Mucosa of descending colon (tissue), 3 donors: ENCODE measurements around the gene NEK5. TPM values are rescaled to one million over a fixed set of nuclear protein-coding genes. Genes with fewer than 3 reads are reported as not detected.
"Not testable (repeated sequence)": the region's sequence is repeated elsewhere in the genome, so short reads cannot be mapped to it uniquely, and the experiment has no call there.

Experiments
- ATAC-seq: fragments of 200-7000 bp; cut with Tn5 transposase; one replicate; pipeline ENCODE4 v1.9.1; 2020; ENCODE audit warnings: mild to moderate bottlenecking, moderate library complexity
- DNase-seq, 3 donors: peaks; one replicate each; pipeline ENCODE4 v3.0.0-alpha.2; 2020
- H3K36me3 ChIP-seq: fragments of 200-600 bp; one replicate; pipeline ENCODE4 v1.8.0; 2021; ENCODE audit warnings: low read depth, mild to moderate bottlenecking
- H3K4me1 ChIP-seq: fragments of 200-600 bp; one replicate; pipeline ENCODE4 v1.8.0; 2021; ENCODE audit warnings: low read depth, mild to moderate bottlenecking
- H3K4me3 ChIP-seq: fragments of 200-600 bp; one replicate; pipeline ENCODE4 v1.8.0; 2021; ENCODE audit warnings: mild to moderate bottlenecking
- H3K9me3 ChIP-seq: fragments of 200-600 bp; one replicate; pipeline ENCODE4 v1.8.0; 2021; ENCODE audit warnings: mild to moderate bottlenecking
- CTCF ChIP-seq: fragments of 200-600 bp; IDR thresholded peaks from one replicate; pipeline ENCODE4 v1.8.0; 2022; ENCODE audit warnings: antibody characterized with exemption, mild to moderate bottlenecking
- intact Hi-C, 2 donors: fragments of 100-400 bp; cut with DNase I in 1 of 2; cut with micrococcal nuclease in 1 of 2; formaldehyde crosslinking; loops; one replicate each; pipeline versions ENCODE4 v1.11.0 to v1.11.1; 2022; cut with DNase I, micrococcal nuclease
- total RNA-seq, 3 donors: library from RNA; stranded (reverse); fragmentation: NEBNext Ultra II Directional in 2 of 3; extraction: Animal tissue kit (Norgen Biotek cat#: 25700) in 2 of 3; gene quantifications; one replicate each; pipeline versions ENCODE4 v1.2.1 to v1.2.4, GENCODE V29; 2021 to 2023
- donor health status: DM: no; HTN: no; CAD: no; lungs with moderate emphysema.
- donor health status: DM: no; HTN: no; CAD: no.
- donor health status: DM: no; HTN: yes; CAD: no.

NEK5 gene
- total RNA-seq, 3 donors from 2014 or later, result 0.14 to 0.32 (median 0.29) TPM

- H3K4me1 ChIP-seq, result no peaks in the 10 kb centered on the region
- H3K36me3 ChIP-seq, result no peaks in the 10 kb centered on the region
- intact Hi-C loops, result no loop called here
- no peak for ATAC-seq
- DNase-seq, result no peak
- no peaks in the 10 kb centered on the region for H3K9me3 ChIP-seq
- H3K4me3 ChIP-seq, result no peak overlapping the region
- TF ChIP-seq CTCF, result no peak
These were observed 31.7 kb downstream of the NEK5 start for GRCh38 chr13:52097197-52097596.

- TF ChIP-seq CTCF, result no peak
- H3K9me3 ChIP-seq, result no peaks in the 10 kb centered on the region
- intact Hi-C loops, result no loop called here
These were observed 32.1 kb downstream of the NEK5 start for GRCh38 chr13:52096748-52097147.

GRCh38 chr13:52096062-52096461 lies 32.8 kb downstream of the NEK5 start:
- DNase-seq (no peak), ATAC-seq (no peak)
- no peak for TF ChIP-seq CTCF
- no peaks in the 10 kb centered on the region for H3K9me3 ChIP-seq
- no peak overlapping the region for H3K4me3 ChIP-seq
- no peaks in the 10 kb centered on the region for H3K4me1 ChIP-seq
- intact Hi-C loops, result no loop called here
- no peaks in the 10 kb centered on the region for H3K36me3 ChIP-seq

More at GRCh38 chr13:52096748-52097147, 32.1 kb downstream of the NEK5 start:
- Histone ChIP-seq H3K4me3 (no peak overlapping the region), H3K36me3 (no peaks in the 10 kb centered on the region), H3K4me1 (no peaks in the 10 kb centered on the region)
- DNase-seq (no peak), ATAC-seq (no peak)

- no peaks in the 10 kb centered on the region for H3K9me3 ChIP-seq
- intact Hi-C loops, result no loop called here
- DNase-seq, result no peak
- no peak for ATAC-seq
- H3K4me3 ChIP-seq, result no peak overlapping the region
- no peak for TF ChIP-seq CTCF
- H3K36me3 ChIP-seq, result no peaks in the 10 kb centered on the region
- H3K4me1 ChIP-seq, result no peaks in the 10 kb centered on the region
These were observed 36.8 kb downstream of the NEK5 start for GRCh38 chr13:52092087-52092486.

GRCh38 chr13:52091473-52091872 lies 37.4 kb downstream of the NEK5 start:
- intact Hi-C loops, result no loop called here
- ATAC-seq (no peak), DNase-seq (no peak)
- H3K4me1 ChIP-seq, result no peaks in the 10 kb centered on the region
- H3K9me3 ChIP-seq, result no peaks in the 10 kb centered on the region
- no peaks in the 10 kb centered on the region for H3K36me3 ChIP-seq
- TF ChIP-seq CTCF, result no peak
- no peak overlapping the region for H3K4me3 ChIP-seq

GRCh38 chr13:52085421-52085820 lies 43.5 kb downstream of the NEK5 start:
- Histone ChIP-seq H3K4me1 (no peaks in the 10 kb centered on the region), H3K4me3 (no peak overlapping the region), H3K36me3 (no peaks in the 10 kb centered on the region), H3K9me3 (no peaks in the 10 kb centered on the region)
- intact Hi-C loops, result no loop called here
- TF ChIP-seq CTCF, result no peak
- no peak for ATAC-seq
- DNase-seq, result no peak

- H3K36me3 ChIP-seq, ATAC-seq, DNase-seq, H3K4me3 ChIP-seq, intact Hi-C loops, H3K9me3 ChIP-seq, H3K4me1 ChIP-seq: not testable (repeated sequence)
These were observed 43.9 kb downstream of the NEK5 start for GRCh38 chr13:52084981-52085380.
